HCT116 (cell line): ENCODE results near the gene MRS2. TPM values are rescaled to one million over a fixed set of nuclear protein-coding genes. Genes with fewer than 3 reads are reported as not detected.

ENCODE experiments used
- ATAC-seq: fragments of 200-7000 bp; cut with Tn5 transposase; 2 replicates; pipeline ENCODE4 v1.9.1; 2020; ENCODE audit warnings: mild to moderate bottlenecking, moderate library complexity
- BruUV-seq: library from RNA; stranded (reverse); fragments of 400-500 nt; replicated peaks from 2 replicates; lab custom pipeline; 2021; lab: Mats Ljungman, UMichigan
- CTCF ChIA-PET: fragments of 300-600 bp; sonication (Branson Sonifier 250); formaldehyde crosslinking; loops from one replicate; lab custom pipeline; 2021; ENCODE audit warnings: antibody characterized with exemption; lab: Charles Lee
- POLR2A ChIA-PET: fragments of 300-600, 350-600 bp; sonication (Branson Sonifier 250); formaldehyde crosslinking; loops from one replicate; lab custom pipeline; 2021; ENCODE audit warnings: antibody characterized with exemption; lab: Charles Lee
- RAD21 ChIA-PET, 2 experiments: fragments of 300-600 bp; sonication (Branson Sonifier 250); formaldehyde crosslinking; loops; one replicate each; lab custom pipeline; 2023; ENCODE audit warnings: low total read pairs in 2 of 2; ENCODE audit not compliant: uncharacterized antibody in 2 of 2, unreplicated experiment in 2 of 2, low non-redundant PET in 1 of 2; lab: Charles Lee
- DNase-seq: peaks from one replicate; pipeline ENCODE4 v3.0.0-alpha.2; 2010; ENCODE audit warnings: low read depth, low spot score
- H2AFZ ChIP-seq: fragments of 200-600 bp; shearing (Covaris generic), sonication (generic); 2 replicates; pipeline ENCODE4 v1.6.1; 2017; ENCODE audit warnings: low read depth, mixed run types, mixed read lengths, antibody characterized with exemption, low read length; ENCODE audit not compliant: poor library complexity, severe bottlenecking
- H3K27ac ChIP-seq: 2 replicates; pipeline ENCODE4 v1.5.1; 2012; ENCODE audit warnings: low read depth, low read length
- H3K27me3 ChIP-seq: fragments of 200-600 bp; sonication (generic); 2 replicates; pipeline ENCODE4 v1.6.1; 2016; ENCODE audit warnings: mixed run types, low read length, mixed read lengths; ENCODE audit not compliant: insufficient read depth
- H3K36me3 ChIP-seq, 2 experiments: fragments of 200-500 bp in 1 of 2; fragments of 200-600 bp in 1 of 2; sonication (Bioruptor generic) in 1 of 2; sonication (generic) in 1 of 2; 2 replicates each; pipeline versions ENCODE4 v1.5.1 to v1.6.1; 2014 to 2016; ENCODE audit warnings: low read length in 2 of 2, inconsistent platforms in 1 of 2, mixed read lengths in 1 of 2, mixed run types in 1 of 2; ENCODE audit not compliant: insufficient read depth in 2 of 2, control insufficient read depth in 1 of 2
- H3K4me1 ChIP-seq, 2 experiments: fragments of 200-600 bp in 1 of 2; sonication (generic) in 1 of 2; 2 replicates each; pipeline versions ENCODE4 v1.5.1 to v1.6.1; 2012 to 2017; ENCODE audit warnings: low read length in 2 of 2, inconsistent platforms in 1 of 2, mild to moderate bottlenecking in 1 of 2, mixed read lengths in 1 of 2, mixed run types in 1 of 2, moderate library complexity in 1 of 2; ENCODE audit not compliant: insufficient read depth in 2 of 2, control insufficient read depth in 1 of 2
- H3K4me2 ChIP-seq: fragments of 200-600 bp; sonication (generic); 2 replicates; pipeline ENCODE4 v1.6.1; 2017; ENCODE audit warnings: mixed run types, low read length, mixed read lengths
- H3K4me3 ChIP-seq, 2 experiments: fragments of 200-600 bp in 1 of 2; sonication (generic) in 1 of 2; replicated peaks in 1 of 2; 2 replicates each; pipeline ENCODE4 v1.5.1; 2011 to 2016; ENCODE audit warnings: low read length in 2 of 2, control low read depth in 1 of 2, low read depth in 1 of 2, mild to moderate bottlenecking in 1 of 2, mixed read lengths in 1 of 2, mixed run types in 1 of 2
- H3K79me2 ChIP-seq: fragments of 200-600 bp; sonication (generic); 2 replicates; pipeline ENCODE4 v1.6.1; 2017; ENCODE audit warnings: mild to moderate bottlenecking, mixed run types, low read length, moderate library complexity, mixed read lengths; ENCODE audit not compliant: insufficient read depth
- H3K9ac ChIP-seq: fragments of 200-600 bp; sonication (generic); 2 replicates; pipeline ENCODE4 v1.6.1; 2016; ENCODE audit warnings: low read length, mixed read lengths
- H3K9me2 ChIP-seq: fragments of 200-600 bp; sonication (generic), shearing (Covaris generic); 2 replicates; pipeline ENCODE4 v1.6.1; 2017; ENCODE audit warnings: mixed run types, mild to moderate bottlenecking, moderate library complexity; ENCODE audit not compliant: insufficient read depth
- H3K9me3 ChIP-seq, 2 experiments: fragments of 200-500 bp in 1 of 2; fragments of 200-600 bp in 1 of 2; sonication (Bioruptor generic) in 1 of 2; sonication (generic) in 1 of 2; 2 replicates each; pipeline ENCODE4 v1.6.1; 2014 to 2017; ENCODE audit warnings: low read length in 2 of 2, mixed read lengths in 2 of 2, inconsistent platforms in 1 of 2, low read depth in 1 of 2, mild to moderate bottlenecking in 1 of 2, mixed run types in 1 of 2, moderate library complexity in 1 of 2; ENCODE audit not compliant: control insufficient read depth in 1 of 2, insufficient read depth in 1 of 2
- H4K20me1 ChIP-seq: fragments of 200-600 bp; sonication (generic), shearing (Covaris generic); 2 replicates; pipeline ENCODE4 v1.6.1; 2017; ENCODE audit warnings: mixed run types, mild to moderate bottlenecking, moderate library complexity; ENCODE audit not compliant: insufficient read depth
- ATF3 ChIP-seq: IDR thresholded peaks from 2 replicates; pipeline ENCODE4 v1.6.1; 2012
- CBX3 ChIP-seq: IDR thresholded peaks from 2 replicates; pipeline ENCODE4 v1.6.1; 2012; ENCODE audit warnings: low read depth
- CEBPB ChIP-seq: IDR thresholded peaks from 2 replicates; pipeline ENCODE4 v1.6.1; 2012; ENCODE audit warnings: low read depth
- CTCF ChIP-seq, 3 experiments: fragments of 200-600 bp in 1 of 3; sonication (generic) in 1 of 3; IDR thresholded peaks in 2 of 3; conservative IDR thresholded peaks in 1 of 3; 2 replicates each; pipeline ENCODE4 v1.5.1; 2012 to 2017; ENCODE audit warnings: low read depth in 2 of 3, low read length in 2 of 3, antibody characterized with exemption in 1 of 3, borderline replicate concordance in 1 of 3, control low read depth in 1 of 3, mild to moderate bottlenecking in 1 of 3, mixed read lengths in 1 of 3, mixed run types in 1 of 3, moderate library complexity in 1 of 3; ENCODE audit not compliant: insufficient read depth in 1 of 3
- EGR1 ChIP-seq: IDR thresholded peaks from 2 replicates; pipeline ENCODE4 v1.6.1; 2012; ENCODE audit warnings: low read depth
- ELF1 ChIP-seq: IDR thresholded peaks from 2 replicates; pipeline ENCODE4 v1.6.1; 2012; ENCODE audit warnings: low read depth, borderline replicate concordance
- EZH2phosphoT487 ChIP-seq: fragments of 200-600 bp; IDR thresholded peaks from 2 replicates; pipeline ENCODE4 v1.6.1; 2018; ENCODE audit warnings: antibody characterized with exemption, borderline replicate concordance
- JUND ChIP-seq: IDR thresholded peaks from 2 replicates; pipeline ENCODE4 v1.6.1; 2012
- MAX ChIP-seq: IDR thresholded peaks from 2 replicates; pipeline ENCODE4 v1.6.1; 2012
- SP1 ChIP-seq: IDR thresholded peaks from 2 replicates; pipeline ENCODE4 v1.6.1; 2012; ENCODE audit warnings: low read depth
- SRF ChIP-seq: IDR thresholded peaks from 2 replicates; pipeline ENCODE4 v1.6.1; 2012; ENCODE audit warnings: low read depth
- YY1 ChIP-seq: IDR thresholded peaks from 2 replicates; pipeline ENCODE4 v1.6.1; 2011; ENCODE audit warnings: low read length, low read depth, moderate library complexity, mild to moderate bottlenecking; ENCODE audit not compliant: insufficient replicate concordance; ENCODE audit errors: extremely low read depth
- ZFX ChIP-seq: fragments of 450-650 bp; IDR thresholded peaks from 2 replicates; pipeline ENCODE4 v1.6.1; 2017
- intact Hi-C: fragments of 100-400 bp; cut with micrococcal nuclease; formaldehyde crosslinking; loops from 2 replicates; pipeline ENCODE4 v1.10.0; 2022
- total RNA-seq: library from RNA; stranded (reverse); gene quantifications from one replicate; pipeline ENCODE4 v1.2.1, GENCODE V29; 2021; ENCODE audit not compliant: unreplicated experiment
- TF ChIP-seq, protein P1 (sequence below): IDR thresholded peaks from 2 replicates; pipeline ENCODE4 v1.6.1; 2012; ENCODE audit warnings: low read depth

The MRS2 gene
- total RNA-seq, 1 experiment from 2014 or later, result 39.9 TPM

DNA sequence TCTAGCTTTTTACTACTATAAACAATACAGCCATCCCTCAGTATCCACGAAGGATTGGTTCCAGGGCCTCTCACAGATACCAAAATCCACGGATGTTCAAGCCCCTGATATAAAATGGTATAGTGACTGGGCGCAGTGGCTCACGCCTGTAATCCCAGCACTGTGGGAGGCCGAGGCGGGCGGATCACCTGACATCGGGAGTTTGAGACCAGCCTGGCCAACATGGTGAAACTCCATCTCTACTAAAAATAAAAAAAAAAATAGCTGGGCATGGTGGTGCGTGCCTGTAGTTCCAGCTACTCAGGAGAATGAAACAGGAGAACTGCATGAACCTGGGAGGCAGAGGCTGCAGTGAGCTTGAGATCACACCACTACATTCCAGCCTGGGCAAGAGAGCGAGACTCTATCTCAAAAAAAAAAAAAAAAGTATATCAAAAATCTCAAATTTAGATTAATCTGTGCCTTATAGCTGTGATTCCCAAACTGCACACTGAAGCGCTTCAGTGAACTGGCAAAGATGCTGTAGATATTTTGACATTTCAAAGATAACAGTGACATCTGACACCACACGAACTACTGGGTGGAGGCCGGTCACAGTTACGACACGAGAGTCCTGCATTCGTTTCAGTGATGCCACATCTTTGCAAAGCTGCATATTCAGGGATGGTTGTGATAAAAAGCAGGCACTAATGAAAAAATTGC lies 38.3 kb downstream of the MRS2 start:
- POLR2A ChIA-PET, result no interaction called here
- RAD21 ChIA-PET, result no interaction called here
- CTCF ChIA-PET, result no interaction called here
- no peak overlapping the region for H3K4me3 ChIP-seq
- TF ChIP-seq EGR1 (no peak), EZH2phosphoT487 (no peak), ELF1 (no peak), JUND (no peak), YY1 (no peak), CTCF (IDR thresholded peaks at IDR 0.05 in 2 of 3, conservative IDR thresholded peaks at IDR 0.05 in 1 of 3; ENCODE audit: borderline replicate concordance in 1 of 3, insufficient read depth in 1 of 3, low read depth in 2 of 3, low read length in 2 of 3) (no peak), CEBPB (no peak), SRF (no peak), MAX (no peak), CBX3 (no peak), ZFX (no peak), SP1 (no peak), ATF3 (no peak)
- TF ChIP-seq, protein P1, sequence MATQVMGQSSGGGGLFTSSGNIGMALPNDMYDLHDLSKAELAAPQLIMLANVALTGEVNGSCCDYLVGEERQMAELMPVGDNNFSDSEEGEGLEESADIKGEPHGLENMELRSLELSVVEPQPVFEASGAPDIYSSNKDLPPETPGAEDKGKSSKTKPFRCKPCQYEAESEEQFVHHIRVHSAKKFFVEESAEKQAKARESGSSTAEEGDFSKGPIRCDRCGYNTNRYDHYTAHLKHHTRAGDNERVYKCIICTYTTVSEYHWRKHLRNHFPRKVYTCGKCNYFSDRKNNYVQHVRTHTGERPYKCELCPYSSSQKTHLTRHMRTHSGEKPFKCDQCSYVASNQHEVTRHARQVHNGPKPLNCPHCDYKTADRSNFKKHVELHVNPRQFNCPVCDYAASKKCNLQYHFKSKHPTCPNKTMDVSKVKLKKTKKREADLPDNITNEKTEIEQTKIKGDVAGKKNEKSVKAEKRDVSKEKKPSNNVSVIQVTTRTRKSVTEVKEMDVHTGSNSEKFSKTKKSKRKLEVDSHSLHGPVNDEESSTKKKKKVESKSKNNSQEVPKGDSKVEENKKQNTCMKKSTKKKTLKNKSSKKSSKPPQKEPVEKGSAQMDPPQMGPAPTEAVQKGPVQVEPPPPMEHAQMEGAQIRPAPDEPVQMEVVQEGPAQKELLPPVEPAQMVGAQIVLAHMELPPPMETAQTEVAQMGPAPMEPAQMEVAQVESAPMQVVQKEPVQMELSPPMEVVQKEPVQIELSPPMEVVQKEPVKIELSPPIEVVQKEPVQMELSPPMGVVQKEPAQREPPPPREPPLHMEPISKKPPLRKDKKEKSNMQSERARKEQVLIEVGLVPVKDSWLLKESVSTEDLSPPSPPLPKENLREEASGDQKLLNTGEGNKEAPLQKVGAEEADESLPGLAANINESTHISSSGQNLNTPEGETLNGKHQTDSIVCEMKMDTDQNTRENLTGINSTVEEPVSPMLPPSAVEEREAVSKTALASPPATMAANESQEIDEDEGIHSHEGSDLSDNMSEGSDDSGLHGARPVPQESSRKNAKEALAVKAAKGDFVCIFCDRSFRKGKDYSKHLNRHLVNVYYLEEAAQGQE, result no peak
- H4K20me1 ChIP-seq, result no peaks in the 10 kb centered on the region
- no peak overlapping the region for H3K27ac ChIP-seq
- intact Hi-C loops, result no loop called here
- ATAC-seq (no peak), DNase-seq (no peak)
- no peaks in the 10 kb centered on the region for H3K9me2 ChIP-seq
- H3K36me3 ChIP-seq, result no peaks in the 10 kb centered on the region
- no peaks in the 10 kb centered on the region for H3K9me3 ChIP-seq
- no peak overlapping the region for H2AFZ ChIP-seq
- H3K9ac ChIP-seq, result no peak overlapping the region
- no peaks in the 10 kb centered on the region for H3K27me3 ChIP-seq
- H3K79me2 ChIP-seq, result no peaks in the 10 kb centered on the region
- H3K4me1 ChIP-seq, result no peaks in the 10 kb centered on the region
- no peak overlapping the region for H3K4me2 ChIP-seq
- BruUV-seq, result no TSS peak
